ENCODE results near the gene CACFD1. TPM values are rescaled to one million over a fixed set of nuclear protein-coding genes. Genes with fewer than 3 reads are reported as not detected.

CACFD1 gene
- total and polyA plus RNA-seq, 9 of the 15 experiments (the other 6 are each of a cell fraction or from before 2014, with no cell fraction given) = 0.11 to 1.4 (median 1.1) TPM; not detected in 2

DNA sequence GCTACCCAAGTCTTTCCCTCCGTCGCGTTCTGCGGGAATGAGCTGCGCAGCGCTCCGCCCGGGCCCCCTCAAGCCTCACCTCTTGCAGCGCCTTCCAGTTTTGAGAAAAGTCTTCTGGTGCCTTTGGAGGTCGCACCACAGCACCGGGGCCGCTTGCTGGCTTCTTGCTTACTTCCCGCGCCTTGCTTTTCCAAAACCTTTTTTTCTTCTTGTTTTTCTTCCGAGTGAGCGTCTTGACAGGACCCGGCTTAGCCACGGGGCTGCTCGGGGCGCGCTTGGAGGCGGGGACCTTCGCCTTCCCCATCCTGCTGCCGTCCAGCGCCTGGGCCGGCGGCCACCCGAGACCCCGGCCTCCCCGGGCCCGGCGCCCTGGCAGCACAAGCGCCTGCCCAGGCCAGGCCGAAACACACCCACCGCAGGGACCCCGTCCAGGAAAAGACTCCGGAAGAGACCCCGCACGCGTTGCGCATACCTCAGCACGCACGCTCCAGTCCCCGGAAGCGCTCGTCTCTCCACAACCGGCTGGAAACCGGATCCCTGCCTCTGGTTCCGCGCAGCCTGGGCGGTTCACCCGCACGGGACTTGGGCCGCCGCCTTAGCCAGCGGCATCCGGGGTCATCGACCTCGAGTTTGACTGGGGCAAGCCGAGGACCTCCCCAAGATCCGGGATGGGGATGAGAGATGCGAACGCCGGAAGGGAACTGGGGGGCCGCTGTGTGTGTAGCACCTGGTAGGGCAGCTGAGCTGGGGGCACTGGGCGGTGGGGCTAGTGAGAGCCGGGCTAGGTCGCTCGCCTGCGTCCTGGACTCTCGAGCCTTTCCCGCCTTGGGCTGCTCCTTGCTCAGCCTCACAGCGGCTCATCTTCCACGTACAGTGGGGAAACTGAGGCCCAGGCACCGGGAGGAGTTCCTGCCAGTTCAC, 42.0 kb upstream of the CACFD1 start, which contains the start of gene REXO4 (continued):
- TF ChIP-seq, protein P1, sequence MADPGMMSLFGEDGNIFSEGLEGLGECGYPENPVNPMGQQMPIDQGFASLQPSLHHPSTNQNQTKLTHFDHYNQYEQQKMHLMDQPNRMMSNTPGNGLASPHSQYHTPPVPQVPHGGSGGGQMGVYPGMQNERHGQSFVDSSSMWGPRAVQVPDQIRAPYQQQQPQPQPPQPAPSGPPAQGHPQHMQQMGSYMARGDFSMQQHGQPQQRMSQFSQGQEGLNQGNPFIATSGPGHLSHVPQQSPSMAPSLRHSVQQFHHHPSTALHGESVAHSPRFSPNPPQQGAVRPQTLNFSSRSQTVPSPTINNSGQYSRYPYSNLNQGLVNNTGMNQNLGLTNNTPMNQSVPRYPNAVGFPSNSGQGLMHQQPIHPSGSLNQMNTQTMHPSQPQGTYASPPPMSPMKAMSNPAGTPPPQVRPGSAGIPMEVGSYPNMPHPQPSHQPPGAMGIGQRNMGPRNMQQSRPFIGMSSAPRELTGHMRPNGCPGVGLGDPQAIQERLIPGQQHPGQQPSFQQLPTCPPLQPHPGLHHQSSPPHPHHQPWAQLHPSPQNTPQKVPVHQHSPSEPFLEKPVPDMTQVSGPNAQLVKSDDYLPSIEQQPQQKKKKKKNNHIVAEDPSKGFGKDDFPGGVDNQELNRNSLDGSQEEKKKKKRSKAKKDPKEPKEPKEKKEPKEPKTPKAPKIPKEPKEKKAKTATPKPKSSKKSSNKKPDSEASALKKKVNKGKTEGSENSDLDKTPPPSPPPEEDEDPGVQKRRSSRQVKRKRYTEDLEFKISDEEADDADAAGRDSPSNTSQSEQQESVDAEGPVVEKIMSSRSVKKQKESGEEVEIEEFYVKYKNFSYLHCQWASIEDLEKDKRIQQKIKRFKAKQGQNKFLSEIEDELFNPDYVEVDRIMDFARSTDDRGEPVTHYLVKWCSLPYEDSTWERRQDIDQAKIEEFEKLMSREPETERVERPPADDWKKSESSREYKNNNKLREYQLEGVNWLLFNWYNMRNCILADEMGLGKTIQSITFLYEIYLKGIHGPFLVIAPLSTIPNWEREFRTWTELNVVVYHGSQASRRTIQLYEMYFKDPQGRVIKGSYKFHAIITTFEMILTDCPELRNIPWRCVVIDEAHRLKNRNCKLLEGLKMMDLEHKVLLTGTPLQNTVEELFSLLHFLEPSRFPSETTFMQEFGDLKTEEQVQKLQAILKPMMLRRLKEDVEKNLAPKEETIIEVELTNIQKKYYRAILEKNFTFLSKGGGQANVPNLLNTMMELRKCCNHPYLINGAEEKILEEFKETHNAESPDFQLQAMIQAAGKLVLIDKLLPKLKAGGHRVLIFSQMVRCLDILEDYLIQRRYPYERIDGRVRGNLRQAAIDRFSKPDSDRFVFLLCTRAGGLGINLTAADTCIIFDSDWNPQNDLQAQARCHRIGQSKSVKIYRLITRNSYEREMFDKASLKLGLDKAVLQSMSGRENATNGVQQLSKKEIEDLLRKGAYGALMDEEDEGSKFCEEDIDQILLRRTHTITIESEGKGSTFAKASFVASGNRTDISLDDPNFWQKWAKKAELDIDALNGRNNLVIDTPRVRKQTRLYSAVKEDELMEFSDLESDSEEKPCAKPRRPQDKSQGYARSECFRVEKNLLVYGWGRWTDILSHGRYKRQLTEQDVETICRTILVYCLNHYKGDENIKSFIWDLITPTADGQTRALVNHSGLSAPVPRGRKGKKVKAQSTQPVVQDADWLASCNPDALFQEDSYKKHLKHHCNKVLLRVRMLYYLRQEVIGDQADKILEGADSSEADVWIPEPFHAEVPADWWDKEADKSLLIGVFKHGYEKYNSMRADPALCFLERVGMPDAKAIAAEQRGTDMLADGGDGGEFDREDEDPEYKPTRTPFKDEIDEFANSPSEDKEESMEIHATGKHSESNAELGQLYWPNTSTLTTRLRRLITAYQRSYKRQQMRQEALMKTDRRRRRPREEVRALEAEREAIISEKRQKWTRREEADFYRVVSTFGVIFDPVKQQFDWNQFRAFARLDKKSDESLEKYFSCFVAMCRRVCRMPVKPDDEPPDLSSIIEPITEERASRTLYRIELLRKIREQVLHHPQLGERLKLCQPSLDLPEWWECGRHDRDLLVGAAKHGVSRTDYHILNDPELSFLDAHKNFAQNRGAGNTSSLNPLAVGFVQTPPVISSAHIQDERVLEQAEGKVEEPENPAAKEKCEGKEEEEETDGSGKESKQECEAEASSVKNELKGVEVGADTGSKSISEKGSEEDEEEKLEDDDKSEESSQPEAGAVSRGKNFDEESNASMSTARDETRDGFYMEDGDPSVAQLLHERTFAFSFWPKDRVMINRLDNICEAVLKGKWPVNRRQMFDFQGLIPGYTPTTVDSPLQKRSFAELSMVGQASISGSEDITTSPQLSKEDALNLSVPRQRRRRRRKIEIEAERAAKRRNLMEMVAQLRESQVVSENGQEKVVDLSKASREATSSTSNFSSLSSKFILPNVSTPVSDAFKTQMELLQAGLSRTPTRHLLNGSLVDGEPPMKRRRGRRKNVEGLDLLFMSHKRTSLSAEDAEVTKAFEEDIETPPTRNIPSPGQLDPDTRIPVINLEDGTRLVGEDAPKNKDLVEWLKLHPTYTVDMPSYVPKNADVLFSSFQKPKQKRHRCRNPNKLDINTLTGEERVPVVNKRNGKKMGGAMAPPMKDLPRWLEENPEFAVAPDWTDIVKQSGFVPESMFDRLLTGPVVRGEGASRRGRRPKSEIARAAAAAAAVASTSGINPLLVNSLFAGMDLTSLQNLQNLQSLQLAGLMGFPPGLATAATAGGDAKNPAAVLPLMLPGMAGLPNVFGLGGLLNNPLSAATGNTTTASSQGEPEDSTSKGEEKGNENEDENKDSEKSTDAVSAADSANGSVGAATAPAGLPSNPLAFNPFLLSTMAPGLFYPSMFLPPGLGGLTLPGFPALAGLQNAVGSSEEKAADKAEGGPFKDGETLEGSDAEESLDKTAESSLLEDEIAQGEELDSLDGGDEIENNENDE (IDR thresholded peaks at IDR 0.05; ENCODE audit: low read depth, low read length) = no peak
- TF ChIP-seq SMARCA5 (IDR thresholded peaks at IDR 0.05) = no peak
- TF ChIP-seq CREB1 (IDR thresholded peaks at IDR 0.05) = peak; percentile 19; the same call in 1 of the 2 replicates
- no peak; the same call in 1 of the 2 replicates for TF ChIP-seq CREB1 (CRISPR knock-in tag; IDR thresholded peaks at IDR 0.05)
- TF ChIP-seq ATF1 (CRISPR knock-in tag; IDR thresholded peaks at IDR 0.05) = no peak
- peak; percentile 90 for TF ChIP-seq ATF1 (tag; IDR thresholded peaks at IDR 0.05)
- TF ChIP-seq RAD51 (IDR thresholded peaks at IDR 0.05; ENCODE audit: borderline replicate concordance, low read depth) = peak; percentile 54; the same call in 1 of the 2 replicates
- TF ChIP-seq, protein P2, sequence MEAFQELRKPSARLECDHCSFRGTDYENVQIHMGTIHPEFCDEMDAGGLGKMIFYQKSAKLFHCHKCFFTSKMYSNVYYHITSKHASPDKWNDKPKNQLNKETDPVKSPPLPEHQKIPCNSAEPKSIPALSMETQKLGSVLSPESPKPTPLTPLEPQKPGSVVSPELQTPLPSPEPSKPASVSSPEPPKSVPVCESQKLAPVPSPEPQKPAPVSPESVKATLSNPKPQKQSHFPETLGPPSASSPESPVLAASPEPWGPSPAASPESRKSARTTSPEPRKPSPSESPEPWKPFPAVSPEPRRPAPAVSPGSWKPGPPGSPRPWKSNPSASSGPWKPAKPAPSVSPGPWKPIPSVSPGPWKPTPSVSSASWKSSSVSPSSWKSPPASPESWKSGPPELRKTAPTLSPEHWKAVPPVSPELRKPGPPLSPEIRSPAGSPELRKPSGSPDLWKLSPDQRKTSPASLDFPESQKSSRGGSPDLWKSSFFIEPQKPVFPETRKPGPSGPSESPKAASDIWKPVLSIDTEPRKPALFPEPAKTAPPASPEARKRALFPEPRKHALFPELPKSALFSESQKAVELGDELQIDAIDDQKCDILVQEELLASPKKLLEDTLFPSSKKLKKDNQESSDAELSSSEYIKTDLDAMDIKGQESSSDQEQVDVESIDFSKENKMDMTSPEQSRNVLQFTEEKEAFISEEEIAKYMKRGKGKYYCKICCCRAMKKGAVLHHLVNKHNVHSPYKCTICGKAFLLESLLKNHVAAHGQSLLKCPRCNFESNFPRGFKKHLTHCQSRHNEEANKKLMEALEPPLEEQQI (IDR thresholded peaks at IDR 0.05) = peak; percentile 95
- TF ChIP-seq MYNN (IDR thresholded peaks at IDR 0.05) = peak; percentile 74
- TF ChIP-seq MYNN (CRISPR knock-in tag; IDR thresholded peaks at IDR 0.05) = no peak
- TF ChIP-seq, protein P3, sequence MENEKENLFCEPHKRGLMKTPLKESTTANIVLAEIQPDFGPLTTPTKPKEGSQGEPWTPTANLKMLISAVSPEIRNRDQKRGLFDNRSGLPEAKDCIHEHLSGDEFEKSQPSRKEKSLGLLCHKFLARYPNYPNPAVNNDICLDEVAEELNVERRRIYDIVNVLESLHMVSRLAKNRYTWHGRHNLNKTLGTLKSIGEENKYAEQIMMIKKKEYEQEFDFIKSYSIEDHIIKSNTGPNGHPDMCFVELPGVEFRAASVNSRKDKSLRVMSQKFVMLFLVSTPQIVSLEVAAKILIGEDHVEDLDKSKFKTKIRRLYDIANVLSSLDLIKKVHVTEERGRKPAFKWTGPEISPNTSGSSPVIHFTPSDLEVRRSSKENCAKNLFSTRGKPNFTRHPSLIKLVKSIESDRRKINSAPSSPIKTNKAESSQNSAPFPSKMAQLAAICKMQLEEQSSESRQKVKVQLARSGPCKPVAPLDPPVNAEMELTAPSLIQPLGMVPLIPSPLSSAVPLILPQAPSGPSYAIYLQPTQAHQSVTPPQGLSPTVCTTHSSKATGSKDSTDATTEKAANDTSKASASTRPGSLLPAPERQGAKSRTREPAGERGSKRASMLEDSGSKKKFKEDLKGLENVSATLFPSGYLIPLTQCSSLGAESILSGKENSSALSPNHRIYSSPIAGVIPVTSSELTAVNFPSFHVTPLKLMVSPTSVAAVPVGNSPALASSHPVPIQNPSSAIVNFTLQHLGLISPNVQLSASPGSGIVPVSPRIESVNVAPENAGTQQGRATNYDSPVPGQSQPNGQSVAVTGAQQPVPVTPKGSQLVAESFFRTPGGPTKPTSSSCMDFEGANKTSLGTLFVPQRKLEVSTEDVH (IDR thresholded peaks at IDR 0.05; ENCODE audit: low read depth, partially characterized antibody) = peak; percentile 96
